HuH-7 (cell line): ENCODE data around the gene CYRIA.

Source experiments
- DNase-seq: peaks from one replicate; pipeline ENCODE4 v3.0.0; 2011; ENCODE audit warnings: low spot score

CYRIA gene

GRCh38 chr2:16669388-16669787 lies 3.8 kb upstream of the CYRIA start:
- no peak for DNase-seq

GRCh38 chr2:16666449-16666801 lies 791 bp upstream of the CYRIA start:
- no peak for DNase-seq

GRCh38 chr2:16664809-16665747 lies 556 bp downstream of the CYRIA start:
- peak; percentile 29 for DNase-seq

- no peak for DNase-seq
These were observed 1.4 kb downstream of the CYRIA start for GRCh38 chr2:16664052-16664731.

GRCh38 chr2:16663121-16663905 lies 2.3 kb downstream of the CYRIA start:
- DNase-seq, result no peak

GRCh38 chr2:16661936-16662839 lies 3.4 kb downstream of the CYRIA start:
- no peak for DNase-seq

- DNase-seq, result no peak
These were observed 4.1 kb downstream of the CYRIA start for GRCh38 chr2:16661526-16661925.

GRCh38 chr2:16660556-16660955 lies 5.1 kb downstream of the CYRIA start:
- DNase-seq, result no peak

GRCh38 chr2:16660114-16660513 lies 5.5 kb downstream of the CYRIA start:
- DNase-seq, result no peak

GRCh38 chr2:16658076-16658739 lies 7.4 kb downstream of the CYRIA start:
- no peak for DNase-seq

GRCh38 chr2:16657671-16658070 lies 8.0 kb downstream of the CYRIA start:
- DNase-seq, result no peak

- no peak for DNase-seq
These were observed 8.7 kb downstream of the CYRIA start for GRCh38 chr2:16656784-16657391.

GRCh38 chr2:16655905-16656642 lies 9.6 kb downstream of the CYRIA start:
- DNase-seq, result no peak

GRCh38 chr2:16655445-16655837 lies 10.2 kb downstream of the CYRIA start:
- DNase-seq, result no peak

- DNase-seq, result no peak
These were observed 10.7 kb downstream of the CYRIA start for GRCh38 chr2:16654833-16655444.

GRCh38 chr2:16653799-16654198 lies 11.8 kb downstream of the CYRIA start:
- no peak for DNase-seq

- no peak for DNase-seq
These were observed 12.6 kb downstream of the CYRIA start for GRCh38 chr2:16653083-16653375.

GRCh38 chr2:16652296-16653082 lies 13.1 kb downstream of the CYRIA start:
- DNase-seq, result no peak
